Measurements from ENCODE around the gene ZNF219. TPM values are rescaled to one million over a fixed set of nuclear protein-coding genes. Genes with fewer than 3 reads are reported as not detected.

Gene ZNF219
- total RNA-seq, 1 donor from 2014 or later = 47.8 TPM

DNA sequence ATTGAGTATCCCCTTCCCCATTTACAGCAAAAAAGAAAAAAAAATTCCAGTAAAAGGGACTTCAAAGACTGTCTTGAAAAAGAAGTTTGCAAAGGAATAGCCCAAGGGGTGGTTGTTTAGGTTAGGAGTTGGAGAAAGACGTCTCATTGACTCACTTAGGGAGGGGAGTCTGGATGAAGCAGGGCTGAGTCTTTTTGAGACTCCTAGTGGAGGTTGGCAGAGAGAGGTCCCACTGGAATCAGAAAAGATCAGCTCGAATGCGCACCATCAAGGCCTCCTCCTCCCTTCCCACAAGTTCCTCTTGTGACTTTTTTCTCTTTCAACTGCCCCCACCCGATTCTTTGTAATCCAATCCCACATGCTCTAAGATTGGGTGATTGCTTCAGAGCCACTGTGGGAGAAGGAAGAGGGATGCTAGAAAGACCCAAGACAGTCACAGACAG is 26.4 kb downstream of the ZNF219 start:
- peaks cover 18% of the 10 kb centered on the region for H3K27me3 Mint-ChIP-seq
- H3K36me3 Mint-ChIP-seq = peaks cover 15% of the 10 kb centered on the region
- H3K9me3 Mint-ChIP-seq = no peaks in the 10 kb centered on the region
- peaks cover 27% of the 10 kb centered on the region for H3K4me1 Mint-ChIP-seq (ENCODE audit: unreplicated experiment)
- peak overlapping the region; percentile 94 for H3K4me3 Mint-ChIP-seq
- no peak for DNase-seq (ENCODE audit: extremely low spot score, unreplicated experiment)
- H3K27ac Mint-ChIP-seq = peak overlapping the region; percentile 61
- TF ChIP-seq, protein P1, sequence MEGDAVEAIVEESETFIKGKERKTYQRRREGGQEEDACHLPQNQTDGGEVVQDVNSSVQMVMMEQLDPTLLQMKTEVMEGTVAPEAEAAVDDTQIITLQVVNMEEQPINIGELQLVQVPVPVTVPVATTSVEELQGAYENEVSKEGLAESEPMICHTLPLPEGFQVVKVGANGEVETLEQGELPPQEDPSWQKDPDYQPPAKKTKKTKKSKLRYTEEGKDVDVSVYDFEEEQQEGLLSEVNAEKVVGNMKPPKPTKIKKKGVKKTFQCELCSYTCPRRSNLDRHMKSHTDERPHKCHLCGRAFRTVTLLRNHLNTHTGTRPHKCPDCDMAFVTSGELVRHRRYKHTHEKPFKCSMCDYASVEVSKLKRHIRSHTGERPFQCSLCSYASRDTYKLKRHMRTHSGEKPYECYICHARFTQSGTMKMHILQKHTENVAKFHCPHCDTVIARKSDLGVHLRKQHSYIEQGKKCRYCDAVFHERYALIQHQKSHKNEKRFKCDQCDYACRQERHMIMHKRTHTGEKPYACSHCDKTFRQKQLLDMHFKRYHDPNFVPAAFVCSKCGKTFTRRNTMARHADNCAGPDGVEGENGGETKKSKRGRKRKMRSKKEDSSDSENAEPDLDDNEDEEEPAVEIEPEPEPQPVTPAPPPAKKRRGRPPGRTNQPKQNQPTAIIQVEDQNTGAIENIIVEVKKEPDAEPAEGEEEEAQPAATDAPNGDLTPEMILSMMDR (conservative IDR thresholded peaks at IDR 0.05) = no peak

DNA sequence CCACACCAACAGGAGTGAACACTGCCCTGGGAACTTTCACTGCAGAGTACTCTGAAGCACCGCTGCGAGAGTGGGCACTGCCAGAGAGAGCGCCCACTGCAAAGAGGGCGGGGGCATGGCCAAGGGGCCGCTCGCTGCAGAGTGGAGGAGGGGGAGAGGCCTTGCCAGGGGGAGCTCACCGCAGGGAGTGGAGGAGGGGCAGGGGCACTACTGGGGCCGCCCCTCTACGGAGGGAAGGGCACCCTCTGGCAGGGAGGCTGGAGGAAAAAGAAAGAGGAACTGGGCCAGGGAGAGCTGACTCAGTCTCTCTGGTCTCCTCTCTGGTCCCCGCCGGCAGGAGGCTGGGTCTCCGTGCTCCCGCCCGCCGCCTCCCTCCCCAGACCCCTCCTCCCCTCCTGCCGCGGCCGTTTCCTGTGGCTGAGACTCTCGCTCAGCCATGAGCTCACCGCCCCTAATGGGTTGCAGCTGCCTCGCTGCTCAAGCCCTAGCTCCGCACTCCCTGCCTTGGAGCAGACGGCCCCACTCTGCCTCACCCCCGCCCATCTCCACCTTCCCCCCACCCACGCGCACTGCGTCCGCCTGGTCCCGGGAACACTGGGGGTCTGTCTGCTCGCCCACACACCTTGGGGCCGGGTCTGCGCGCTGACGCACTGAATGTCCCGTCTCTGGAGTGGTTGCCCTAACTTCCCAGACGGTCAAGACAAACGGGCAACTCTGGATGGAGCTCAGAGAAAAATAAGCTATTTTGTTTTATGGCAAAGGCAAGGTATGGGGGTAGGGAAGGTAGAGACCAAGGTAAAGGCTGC is 27.0 kb downstream of the ZNF219 start:
- TF ChIP-seq, protein P1 (conservative IDR thresholded peaks at IDR 0.05) = peak; percentile 45
- Mint-ChIP-seq H3K4me1 (ENCODE audit: unreplicated experiment) (peaks cover 27% of the 10 kb centered on the region), H3K27me3 (peaks cover 21% of the 10 kb centered on the region), H3K4me3 (peak overlapping the region; percentile 94), H3K9me3 (no peaks in the 10 kb centered on the region), H3K36me3 (peaks cover 15% of the 10 kb centered on the region), H3K27ac (peak overlapping the region; percentile 61)
- peak; percentile 88 for DNase-seq (ENCODE audit: extremely low spot score, unreplicated experiment)

DNA sequence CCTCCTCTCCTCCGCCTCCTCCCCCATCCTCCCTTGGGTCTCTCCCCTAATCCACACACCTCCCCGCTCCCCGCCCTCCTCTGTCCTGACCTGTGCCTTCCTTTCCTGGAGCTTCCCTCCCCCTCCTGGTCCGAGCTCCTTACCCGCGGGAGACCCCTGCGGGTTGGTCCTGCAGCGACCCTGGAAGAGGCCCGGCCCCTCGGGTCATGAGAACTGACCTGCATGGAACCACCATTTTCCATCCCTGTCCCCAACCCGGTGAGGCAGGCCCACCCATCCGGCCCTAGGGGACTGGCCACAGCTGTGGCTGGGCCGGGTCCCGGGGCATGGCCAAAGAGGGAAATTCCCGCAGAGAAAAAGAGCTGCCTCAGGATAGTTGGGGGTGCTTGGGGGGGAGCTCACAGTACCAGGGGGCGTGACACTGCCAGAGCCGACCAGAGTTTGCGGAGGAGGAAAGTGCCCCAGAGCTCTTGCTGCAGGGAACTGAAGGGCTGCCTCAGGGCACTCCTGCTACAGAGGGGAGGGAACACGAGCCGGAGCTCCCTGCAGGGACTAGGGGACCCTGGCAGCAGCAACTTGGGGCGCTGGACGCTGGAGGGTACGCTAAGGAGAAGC is 27.7 kb downstream of the ZNF219 start:
- Mint-ChIP-seq H3K9me3 (no peaks in the 10 kb centered on the region), H3K36me3 (peaks cover 8% of the 10 kb centered on the region), H3K4me3 (peak overlapping the region; percentile 94), H3K27ac (peak overlapping the region; percentile 51), H3K4me1 (ENCODE audit: unreplicated experiment) (peaks cover 24% of the 10 kb centered on the region), H3K27me3 (peaks cover 25% of the 10 kb centered on the region)
- TF ChIP-seq, protein P1 (conservative IDR thresholded peaks at IDR 0.05) = no peak
- no peak for DNase-seq (ENCODE audit: extremely low spot score, unreplicated experiment)

DNA sequence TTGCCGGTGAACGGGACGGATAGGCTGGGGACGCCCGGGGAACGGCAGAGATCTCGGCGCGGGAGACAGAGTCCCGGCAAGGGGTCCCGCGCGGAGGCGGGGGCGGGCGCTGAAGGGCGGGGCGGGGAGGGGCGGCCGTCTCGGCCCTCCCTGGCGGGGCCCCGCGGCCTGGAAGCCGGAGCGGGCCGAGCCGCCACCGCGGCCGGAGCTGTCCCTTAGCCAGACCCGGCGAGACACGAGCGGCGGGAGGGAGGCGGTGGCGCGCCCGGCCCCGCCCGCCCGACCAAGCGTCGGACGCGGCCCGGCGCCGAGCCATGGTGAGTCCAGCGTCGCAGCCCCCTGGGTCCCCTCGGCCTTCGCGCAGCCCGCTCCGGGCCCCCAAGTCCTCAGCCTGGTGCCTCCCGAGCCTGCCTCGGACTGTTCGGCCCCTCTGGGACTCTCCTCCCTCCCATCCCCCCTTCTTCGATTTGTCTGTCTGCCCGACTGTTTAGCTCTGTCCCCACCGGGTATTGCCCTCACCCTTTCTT is 28.3 kb downstream of the ZNF219 start, which contains the start of gene ARHGEF40:
ARHGEF40 (plus strand) TSS at position 222 of the 527 bp plus-strand sequence; CDS start at position 315, 93 bp downstream.
- Mint-ChIP-seq H3K27ac (peak within 1 kb of the TSS; percentile 73), H3K4me3 (peak within 1 kb of the TSS; percentile 94), H3K9me3 (no peaks in the 10 kb centered on the region), H3K27me3 (peaks cover 28% of the 10 kb centered on the region), H3K4me1 (ENCODE audit: unreplicated experiment) (peaks cover 22% of the 10 kb centered on the region), H3K36me3 (peaks cover 6% of the 10 kb centered on the region)
- DNase-seq (ENCODE audit: extremely low spot score, unreplicated experiment) = no peak
- TF ChIP-seq, protein P1 (conservative IDR thresholded peaks at IDR 0.05) = no peak

DNA sequence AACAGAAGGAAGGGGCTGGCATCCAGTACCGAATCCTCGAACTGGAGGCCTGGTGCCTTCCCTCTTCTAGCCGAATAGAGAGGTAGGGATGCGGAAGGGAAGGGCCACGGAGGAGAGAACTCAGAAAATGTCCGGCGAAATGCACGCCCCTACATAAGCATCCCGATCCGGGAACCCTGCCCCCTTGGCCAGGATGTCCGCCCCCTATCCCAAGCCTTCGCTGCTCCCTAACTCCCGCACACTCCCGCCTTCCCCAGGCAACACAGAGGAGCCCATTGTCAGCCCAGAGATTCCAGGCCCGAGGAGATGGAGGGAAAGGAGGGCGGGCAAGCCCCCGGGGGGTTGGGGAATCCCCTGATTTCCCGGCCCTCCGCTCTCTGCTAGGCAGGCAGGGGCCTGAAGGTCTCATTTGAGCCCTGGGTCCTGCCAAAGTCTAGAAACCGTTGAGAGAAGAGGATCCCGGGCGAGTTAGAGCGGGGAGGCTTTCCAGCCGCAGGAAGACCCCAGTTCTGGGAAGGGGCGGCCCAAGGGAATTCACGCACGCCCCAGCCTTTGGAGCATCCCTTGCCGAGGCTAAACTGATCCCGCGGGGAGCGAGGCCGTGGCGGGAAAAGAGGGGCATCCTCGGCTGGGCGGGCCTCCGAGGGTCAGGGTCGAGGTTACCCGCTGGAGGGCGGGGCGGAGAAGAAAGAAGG is 28.9 kb downstream of the ZNF219 start:
- Mint-ChIP-seq H3K27ac (peak overlapping the region; percentile 73), H3K27me3 (peaks cover 28% of the 10 kb centered on the region), H3K36me3 (peaks cover 6% of the 10 kb centered on the region), H3K4me3 (peak overlapping the region; percentile 89), H3K9me3 (no peaks in the 10 kb centered on the region), H3K4me1 (ENCODE audit: unreplicated experiment) (peaks cover 22% of the 10 kb centered on the region)
- no peak for DNase-seq (ENCODE audit: extremely low spot score, unreplicated experiment)
- TF ChIP-seq, protein P1 (conservative IDR thresholded peaks at IDR 0.05) = no peak
